Stomach (tissue), 4 donors: Measurements from ENCODE around the gene ATAD1.

ENCODE experiments used
- EP300 ChIP-seq: sonication (generic); formaldehyde crosslinking; IDR thresholded peaks from one replicate; pipeline ENCODE4 v1.6.1; 2017; ENCODE audit warnings: antibody characterized with exemption
- POLR2A ChIP-seq, 4 donors: fragments of 450-650 bp; IDR thresholded peaks; one replicate each; pipeline ENCODE4 v1.6.1; 2016; ENCODE audit warnings: antibody characterized with exemption in 4 of 4, control low read depth in 2 of 4, mild to moderate bottlenecking in 1 of 4, moderate library complexity in 1 of 4
- TF ChIP-seq, protein P1 (sequence below), 7 experiments: fragments of 450-650 bp in 4 of 7; fragments of 200-600 bp in 3 of 7; sonication (generic) in 3 of 7; IDR thresholded peaks; one replicate each; pipeline ENCODE4 v1.5.1; 2016 to 2019; ENCODE audit warnings: antibody characterized with exemption in 7 of 7, control low read depth in 2 of 7, mild to moderate bottlenecking in 1 of 7

- TF ChIP-seq, protein P1, sequence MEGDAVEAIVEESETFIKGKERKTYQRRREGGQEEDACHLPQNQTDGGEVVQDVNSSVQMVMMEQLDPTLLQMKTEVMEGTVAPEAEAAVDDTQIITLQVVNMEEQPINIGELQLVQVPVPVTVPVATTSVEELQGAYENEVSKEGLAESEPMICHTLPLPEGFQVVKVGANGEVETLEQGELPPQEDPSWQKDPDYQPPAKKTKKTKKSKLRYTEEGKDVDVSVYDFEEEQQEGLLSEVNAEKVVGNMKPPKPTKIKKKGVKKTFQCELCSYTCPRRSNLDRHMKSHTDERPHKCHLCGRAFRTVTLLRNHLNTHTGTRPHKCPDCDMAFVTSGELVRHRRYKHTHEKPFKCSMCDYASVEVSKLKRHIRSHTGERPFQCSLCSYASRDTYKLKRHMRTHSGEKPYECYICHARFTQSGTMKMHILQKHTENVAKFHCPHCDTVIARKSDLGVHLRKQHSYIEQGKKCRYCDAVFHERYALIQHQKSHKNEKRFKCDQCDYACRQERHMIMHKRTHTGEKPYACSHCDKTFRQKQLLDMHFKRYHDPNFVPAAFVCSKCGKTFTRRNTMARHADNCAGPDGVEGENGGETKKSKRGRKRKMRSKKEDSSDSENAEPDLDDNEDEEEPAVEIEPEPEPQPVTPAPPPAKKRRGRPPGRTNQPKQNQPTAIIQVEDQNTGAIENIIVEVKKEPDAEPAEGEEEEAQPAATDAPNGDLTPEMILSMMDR (IDR thresholded peaks at IDR 0.05) = no peak
- no peak for TF ChIP-seq POLR2A (IDR thresholded peaks at IDR 0.05)
- TF ChIP-seq EP300 = no peak
Observed at GRCh38 chr10:87722716-87723115, 95.3 kb downstream of the ATAD1 start.
